Neuronal stem cell (in vitro differentiated cells): ENCODE measurements around the gene MYO3B.

Experiments used
- DNase-seq: peaks from one replicate; pipeline ENCODE4 v3.0.0-alpha.2; 2013; ENCODE audit warnings: low spot score
- H2AFZ ChIP-seq: one replicate; pipeline ENCODE4 v1.6.1; 2013; ENCODE audit warnings: mild to moderate bottlenecking, low read length, inconsistent platforms
- H2AK5ac ChIP-seq: 2 replicates; pipeline ENCODE4 v1.6.1; 2013; ENCODE audit warnings: low read depth, mild to moderate bottlenecking, inconsistent platforms, low read length, moderate library complexity, mixed read lengths
- H2BK120ac ChIP-seq: 2 replicates; pipeline ENCODE4 v1.6.1; 2013; ENCODE audit warnings: low read depth, mild to moderate bottlenecking, inconsistent platforms, low read length, moderate library complexity, mixed read lengths
- H2BK12ac ChIP-seq: one replicate; pipeline ENCODE4 v1.6.1; 2013; ENCODE audit warnings: low read length, inconsistent platforms
- H2BK15ac ChIP-seq: 2 replicates; pipeline ENCODE4 v1.6.1; 2013; ENCODE audit warnings: mild to moderate bottlenecking, low read length, inconsistent platforms, mixed read lengths
- H2BK5ac ChIP-seq: one replicate; pipeline ENCODE4 v1.6.1; 2013; ENCODE audit warnings: inconsistent platforms, mild to moderate bottlenecking, low read length, moderate library complexity
- H3K14ac ChIP-seq: one replicate; pipeline ENCODE4 v1.6.1; 2013; ENCODE audit warnings: low read length, inconsistent platforms
- H3K18ac ChIP-seq: 2 replicates; pipeline ENCODE4 v1.6.1; 2013; ENCODE audit warnings: low read length, inconsistent platforms
- H3K23ac ChIP-seq: 2 replicates; pipeline ENCODE4 v1.6.1; 2013; ENCODE audit warnings: low read depth, mild to moderate bottlenecking, mixed read lengths, low read length, inconsistent platforms; ENCODE audit not compliant: poor library complexity
- H3K27ac ChIP-seq: replicated peaks from 3 replicates; pipeline ENCODE4 v1.5.1; 2013; ENCODE audit warnings: low read length, inconsistent platforms
- H3K27me3 ChIP-seq, 3 experiments: 2 replicates each; pipeline ENCODE4 v1.6.1; 2013; ENCODE audit warnings: low read length in 3 of 3, mild to moderate bottlenecking in 2 of 3, inconsistent platforms in 1 of 3, low read depth in 1 of 3, mixed read lengths in 1 of 3, moderate library complexity in 1 of 3; ENCODE audit not compliant: control insufficient read depth in 3 of 3, insufficient read depth in 3 of 3
- H3K36me3 ChIP-seq, 2 donors: replicated peaks in 1 of 2; 2 replicates each; pipeline ENCODE4 v1.6.1; 2013; ENCODE audit warnings: low read length in 2 of 2; ENCODE audit not compliant: control insufficient read depth in 2 of 2, insufficient read depth in 2 of 2
- H3K4ac ChIP-seq: 2 replicates; pipeline ENCODE4 v1.6.1; 2013; ENCODE audit warnings: inconsistent platforms, mild to moderate bottlenecking, low read length, moderate library complexity
- H3K4me1 ChIP-seq, 2 donors: 1 replicate in 1 of 2; 2 replicates in 1 of 2; pipeline ENCODE4 v1.6.1; 2013; ENCODE audit warnings: low read length in 2 of 2, low read depth in 1 of 2; ENCODE audit not compliant: control insufficient read depth in 2 of 2, insufficient read depth in 1 of 2
- H3K4me2 ChIP-seq: one replicate; pipeline ENCODE4 v1.6.1; 2013; ENCODE audit warnings: mild to moderate bottlenecking, low read length, inconsistent platforms; ENCODE audit not compliant: insufficient read depth, poor library complexity, severe bottlenecking
- H3K4me3 ChIP-seq, 2 donors: 2 replicates each; pipeline ENCODE4 v1.5.1; 2013; ENCODE audit warnings: low read length in 2 of 2, mild to moderate bottlenecking in 2 of 2, inconsistent platforms in 1 of 2, moderate library complexity in 1 of 2
- H3K79me1 ChIP-seq: one replicate; pipeline ENCODE4 v1.6.1; 2013; ENCODE audit warnings: low read depth, mild to moderate bottlenecking, inconsistent platforms, low read length, moderate library complexity
- H3K9ac ChIP-seq: one replicate; pipeline ENCODE4 v1.6.1; 2013; ENCODE audit warnings: mild to moderate bottlenecking, low read depth, low read length, inconsistent platforms; ENCODE audit not compliant: poor library complexity
- H3K9me3 ChIP-seq, 2 donors: replicated peaks in 1 of 2; 2 replicates each; pipeline versions ENCODE3 to v1.6.1; 2013; ENCODE audit warnings: low read length in 2 of 2, mild to moderate bottlenecking in 2 of 2, inconsistent platforms in 1 of 2, low read depth in 1 of 2, mixed read lengths in 1 of 2, moderate library complexity in 1 of 2; ENCODE audit not compliant: control insufficient read depth in 2 of 2, insufficient read depth in 1 of 2
- H4K8ac ChIP-seq: one replicate; pipeline ENCODE4 v1.6.1; 2013; ENCODE audit warnings: low read depth, mild to moderate bottlenecking, inconsistent platforms, low read length, moderate library complexity
- H4K91ac ChIP-seq: one replicate; pipeline ENCODE4 v1.6.1; 2013; ENCODE audit warnings: low read length, low read depth, mild to moderate bottlenecking, inconsistent platforms; ENCODE audit not compliant: poor library complexity
- WGBS, 2 donors: extraction: QIAGEN DNeasy Blood & Tissue Kit; methylation state at CpG; one replicate each; pipeline ENCODE4 v1.1.7; 2013; ENCODE audit warnings: missing lambda C conversion rate in 2 of 2, mixed read lengths in 1 of 2; ENCODE audit not compliant: insufficient read length in 2 of 2, insufficient replicate concordance in 1 of 2; ENCODE audit errors: extremely low coverage in 2 of 2; 5-methylcytosine and 5-hydroxymethylcytosine counted together

MYO3B gene

GRCh38 chr2:170465241-170465640 is 287.3 kb downstream of the MYO3B start:
- H3K79me1 ChIP-seq = no peaks in the 10 kb centered on the region
- no peak overlapping the region for H3K4me3 ChIP-seq
- H2BK12ac ChIP-seq = no peak overlapping the region
- no peak overlapping the region for H2AFZ ChIP-seq
- no peak overlapping the region for H2BK5ac ChIP-seq
- H3K4ac ChIP-seq = no peak overlapping the region
- no peak overlapping the region for H4K91ac ChIP-seq
- no peak overlapping the region for H3K9ac ChIP-seq
- H3K14ac ChIP-seq = no peak overlapping the region
- H3K4me2 ChIP-seq = no peak overlapping the region
- no peak overlapping the region for H2BK15ac ChIP-seq
- H2BK120ac ChIP-seq = no peak overlapping the region
- no peaks in the 10 kb centered on the region for H3K27me3 ChIP-seq
- H3K23ac ChIP-seq = no peak overlapping the region
- peaks cover 0 to 2% of the 10 kb centered on the region in 2 donors for H3K36me3 ChIP-seq
- peaks cover 0 to 2% of the 10 kb centered on the region in 2 donors for H3K9me3 ChIP-seq
- peaks cover 0 to 4% of the 10 kb centered on the region in 2 donors for H3K4me1 ChIP-seq
- no peak overlapping the region for H4K8ac ChIP-seq
- DNase-seq = no peak
- no CpG with 5 or more reads among the region's 4 CpGs for WGBS, 2 donors
- no peak overlapping the region for H3K18ac ChIP-seq
- no peak overlapping the region for H3K27ac ChIP-seq
- no peak overlapping the region for H2AK5ac ChIP-seq

GRCh38 chr2:170466632-170467031 is 288.7 kb downstream of the MYO3B start:
- Histone ChIP-seq H3K79me1 (no peaks in the 10 kb centered on the region), H3K23ac (no peak overlapping the region), H3K27ac (no peak overlapping the region), H3K27me3 (no peaks in the 10 kb centered on the region), H3K4me2 (no peak overlapping the region), H2BK120ac (no peak overlapping the region), H3K18ac (no peak overlapping the region), H3K9me3 (peaks cover 0 to 2% of the 10 kb centered on the region in 2 donors), H2AFZ (no peak overlapping the region), H3K4ac (no peak overlapping the region), H3K36me3 (peaks cover 0 to 2% of the 10 kb centered on the region in 2 donors), H3K9ac (no peak overlapping the region), H4K8ac (no peak overlapping the region), H3K4me3 (no peak overlapping the region), H2BK12ac (no peak overlapping the region), H2AK5ac (no peak overlapping the region), H3K14ac (no peak overlapping the region), H4K91ac (no peak overlapping the region), H3K4me1 (peaks cover 0 to 4% of the 10 kb centered on the region in 2 donors), H2BK5ac (no peak overlapping the region), H2BK15ac (no peak overlapping the region)
- no peak for DNase-seq
- WGBS, 2 donors = no CpG with 5 or more reads among the region's 8 CpGs

- Histone ChIP-seq H3K79me1 (no peaks in the 10 kb centered on the region), H3K9ac (no peak overlapping the region), H3K4me1 (no peaks in the 10 kb centered on the region), H3K14ac (no peak overlapping the region), H3K4me3 (no peak overlapping the region), H3K23ac (no peak overlapping the region), H3K18ac (no peak overlapping the region), H2BK12ac (no peak overlapping the region), H2AFZ (no peak overlapping the region), H4K91ac (no peak overlapping the region), H3K9me3 (no peaks in the 10 kb centered on the region), H3K27me3 (no peaks in the 10 kb centered on the region), H2BK120ac (no peak overlapping the region), H2BK15ac (no peak overlapping the region), H2AK5ac (no peak overlapping the region), H3K36me3 (peaks cover 0 to 2% of the 10 kb centered on the region in 2 donors), H3K4ac (no peak overlapping the region), H3K4me2 (no peak overlapping the region), H3K27ac (no peak overlapping the region), H4K8ac (no peak overlapping the region), H2BK5ac (no peak overlapping the region)
- DNase-seq = no peak
- no CpG with 5 or more reads among the region's 1 CpG for WGBS, 2 donors
These were observed 289.8 kb downstream of the MYO3B start for GRCh38 chr2:170467568-170468422.

- H3K4me2 ChIP-seq = no peak overlapping the region
- WGBS, 2 donors = no CpG with 5 or more reads among the region's 4 CpGs
- H3K79me1 ChIP-seq = no peaks in the 10 kb centered on the region
- H3K23ac ChIP-seq = no peak overlapping the region
- H3K27ac ChIP-seq = no peak overlapping the region
- no peak overlapping the region for H2AFZ ChIP-seq
- H3K4me1 ChIP-seq = no peaks in the 10 kb centered on the region
- H4K91ac ChIP-seq = no peak overlapping the region
- no peak overlapping the region for H4K8ac ChIP-seq
- H2BK5ac ChIP-seq = no peak overlapping the region
- no peak overlapping the region for H3K4me3 ChIP-seq
- no peak overlapping the region for H3K18ac ChIP-seq
- H3K4ac ChIP-seq = no peak overlapping the region
- no peak overlapping the region for H3K9ac ChIP-seq
- H2BK12ac ChIP-seq = no peak overlapping the region
- no peaks in the 10 kb centered on the region for H3K9me3 ChIP-seq
- H3K36me3 ChIP-seq = peaks cover 0 to 2% of the 10 kb centered on the region in 2 donors
- H3K14ac ChIP-seq = no peak overlapping the region
- H3K27me3 ChIP-seq = no peaks in the 10 kb centered on the region
- H2BK120ac ChIP-seq = no peak overlapping the region
- no peak overlapping the region for H2BK15ac ChIP-seq
- DNase-seq = no peak
- H2AK5ac ChIP-seq = no peak overlapping the region
These were observed 290.6 kb downstream of the MYO3B start for GRCh38 chr2:170468557-170468956.
